Hematopoietic multipotent progenitor cell (in vitro differentiated cells): ENCODE data around the gene SOX15. TPM values are rescaled to one million over a fixed set of nuclear protein-coding genes. Genes with fewer than 3 reads are reported as not detected.
"Not testable (repeated sequence)": the region's sequence is repeated elsewhere in the genome, so short reads cannot be mapped to it uniquely, and the experiment has no call there.

Experiments
- DNase-seq, 3 donors: peaks; one replicate each; pipeline ENCODE4 v3.0.0-alpha.2; 2011 to 2015; ENCODE audit warnings: low read depth in 2 of 3, low spot score in 2 of 3
- total RNA-seq: library from RNA; depleted of rRNA; stranded (reverse); fragments of >200 nt; gene quantifications from one replicate; pipeline ENCODE4 v1.2.3, GENCODE V29; 2012

Gene SOX15
- total RNA-seq, 1 donor, result 0.81 TPM

GRCh38 chr17:7611635-7612293 is 21.9 kb upstream of the SOX15 start:
- DNase-seq, result no peak

- DNase-seq, result no peak
Measured at GRCh38 chr17:7610641-7611040, 20.7 kb upstream of the SOX15 start.

- DNase-seq, result no peak
Measured at GRCh38 chr17:7606280-7606679, 16.4 kb upstream of the SOX15 start.

- not testable (repeated sequence) for DNase-seq
Measured at GRCh38 chr17:7597561-7597960, 7.7 kb upstream of the SOX15 start.

- no peak for DNase-seq
Measured at GRCh38 chr17:7593296-7593695, 3.4 kb upstream of the SOX15 start.

GRCh38 chr17:7592422-7593021 is 2.6 kb upstream of the SOX15 start:
- DNase-seq, result no peak

GRCh38 chr17:7591596-7591995 is 1.7 kb upstream of the SOX15 start:
- DNase-seq, result no peak

- DNase-seq, result no peak
Measured at GRCh38 chr17:7590743-7591142, 849 bp upstream of the SOX15 start.

GRCh38 chr17:7589204-7589868 is 558 bp downstream of the SOX15 start:
- DNase-seq, result peak in 2 of 3 donors; percentile 81 to 83

- DNase-seq, result no peak
Measured at GRCh38 chr17:7588553-7589203, 1.2 kb downstream of the SOX15 start.

GRCh38 chr17:7587420-7588151 is 2.3 kb downstream of the SOX15 start:
- no peak for DNase-seq

GRCh38 chr17:7586673-7587419 is 3.0 kb downstream of the SOX15 start:
- DNase-seq, result no peak

- DNase-seq, result peak; percentile 90 to 97 (median 95)
Measured at GRCh38 chr17:7583253-7584109, 6.4 kb downstream of the SOX15 start, which contains the start of gene MPDU1. MPDU1 (plus strand) TSS chr17:7583852; CDS start chr17:7583863, 11 bp downstream.

- DNase-seq, result no peak
Measured at GRCh38 chr17:7582396-7583252, 7.3 kb downstream of the SOX15 start.

- DNase-seq, result no peak
Measured at GRCh38 chr17:7580604-7581575, 9.0 kb downstream of the SOX15 start.

GRCh38 chr17:7579834-7580603 is 9.9 kb downstream of the SOX15 start:
- peak in 1 of 3 donors; percentile 43 for DNase-seq
